ENCODE data around the gene TBCEL. TPM values are rescaled to one million over a fixed set of nuclear protein-coding genes. Genes with fewer than 3 reads are reported as not detected.
A peak's percentile ranks its signal among the peaks of the same experiment; 100 is the strongest.

TBCEL gene
- total and polyA plus RNA-seq, 4 donors, result 6.7 to 41.3 (median 17.4) TPM

GRCh38 chr11:121067453-121067852 lies 43.6 kb downstream of the TBCEL start:
- 28% methylated on average over 2 of the region's 2 CpGs for WGBS
- Histone ChIP-seq H3K9me3 (ENCODE audit: control insufficient read depth in 4 of 4, low read length in 3 of 4) (no peaks in the 10 kb centered on the region), H3K4me1 (ENCODE audit: control insufficient read depth in 4 of 4, insufficient read depth in 4 of 4, low read length in 3 of 4) (peaks cover 6 to 20% (median 17%) of the 10 kb centered on the region in 4 donors), H3K4me3 (ENCODE audit: low read depth in 1 of 3, low read length in 3 of 3) (no peak overlapping the region), H3K27me3 (ENCODE audit: control insufficient read depth in 4 of 4, insufficient read depth in 4 of 4, low read length in 3 of 4) (no peaks in the 10 kb centered on the region), H3K36me3 (ENCODE audit: control insufficient read depth in 4 of 4, insufficient read depth in 3 of 4, low read depth in 1 of 4, low read length in 3 of 4) (peaks cover 0 to 6% (median 2%) of the 10 kb centered on the region in 4 donors), H3K9ac (ENCODE audit: low read depth in 1 of 2, low read length in 2 of 2) (peak overlapping the region in 1 of 2 donors; percentile 56), H3K27ac (ENCODE audit: low read depth in 1 of 2, low read length in 2 of 2) (peak overlapping the region; percentile 55 to 71)
- DNase-seq (ENCODE audit: low spot score), result no peak
- TF ChIP-seq RAD21 (IDR thresholded peaks at IDR 0.05), result peak; percentile 45 to 62
- peak; percentile 32 for TF ChIP-seq ATF3 (IDR thresholded peaks at IDR 0.05)
- peak; percentile 75 for TF ChIP-seq HNF4G (IDR thresholded peaks at IDR 0.05)
- TF ChIP-seq TAF1 (conservative IDR thresholded peaks at IDR 0.05), result peak; percentile 96
- TF ChIP-seq YY1 (IDR thresholded peaks at IDR 0.05), result peak; percentile 95
- TF ChIP-seq MAX (IDR thresholded peaks at IDR 0.05), result peak; percentile 47
- TF ChIP-seq GABPA (IDR thresholded peaks at IDR 0.05 in 1 of 2, conservative IDR thresholded peaks at IDR 0.05 in 1 of 2), result no peak
- peak; percentile 65 to 83 for TF ChIP-seq JUND (IDR thresholded peaks at IDR 0.05)
- peak; percentile 88 to 90 for TF ChIP-seq HNF4A (conservative IDR thresholded peaks at IDR 0.05)
- TF ChIP-seq EGR1 (IDR thresholded peaks at IDR 0.05; ENCODE audit: low read depth in 2 of 2), result peak in 1 of 2 donors; percentile 62
- peak; percentile 95 for TF ChIP-seq FOXA2 (IDR thresholded peaks at IDR 0.05)
- TF ChIP-seq NR2F2 (IDR thresholded peaks at IDR 0.05), result peak; percentile 16
- TF ChIP-seq CTCF (IDR thresholded peaks at IDR 0.05; ENCODE audit: low read depth, low read length, missing input control), result no peak
- peak; percentile 86 for TF ChIP-seq SP1 (IDR thresholded peaks at IDR 0.05)
- peak; percentile 76 for TF ChIP-seq ZBTB33 (IDR thresholded peaks at IDR 0.05)
- peak; percentile 94 for TF ChIP-seq FOXA1 (IDR thresholded peaks at IDR 0.05)
- peak; percentile 65 to 85 for TF ChIP-seq RXRA (IDR thresholded peaks at IDR 0.05)
- peak; percentile 84 for TF ChIP-seq REST (IDR thresholded peaks at IDR 0.05)

All from liver (tissue), 9 donors.